K562 (cell line): ENCODE measurements around the gene GRAMD2A. TPM values are rescaled to one million over a fixed set of nuclear protein-coding genes. Genes with fewer than 3 reads are reported as not detected.

Source experiments
- ATAC-seq: fragments of 200-7000 bp; cut with Tn5 transposase; 3 replicates; pipeline ENCODE4 v1.9.1; 2020; ENCODE audit warnings: moderate library complexity
- BruUV-seq: library from RNA; stranded (reverse); fragments of 400-500 nt; replicated peaks from 2 replicates; lab custom pipeline; 2021; lab: Mats Ljungman, UMichigan
- CTCF ChIA-PET: fragments of 300-600 bp; formaldehyde crosslinking; extraction: SDS; loops from one replicate; lab custom pipeline; 2021; ENCODE audit warnings: low intra/inter-chr PET ratio; lab: Yijun Ruan, JAX
- POLR2A ChIA-PET: fragments of 300-600, 350-650 bp; sonication (Branson Sonifier 250); formaldehyde crosslinking; extraction: SDS; loops from one replicate; lab custom pipeline; 2021; ENCODE audit warnings: antibody characterized with exemption, inconsistent platforms; lab: Yijun Ruan, JAX
- DNase-seq, 4 experiments: peaks; one replicate each; pipeline versions ENCODE4 v3.0.0 to v3.0.0-alpha.2; 2011 to 2018; ENCODE audit warnings: low spot score in 3 of 4, mixed read lengths in 3 of 4; ENCODE audit errors: extremely low read depth in 1 of 4
- FAIRE-seq: peaks from 2 replicates; lab custom pipeline; 2011; peaks lifted over from hg19 to GRCh38; lab: Jason Lieb, UNC
- H2AFZ ChIP-seq: 2 replicates; pipeline ENCODE4 v1.6.0; 2011; ENCODE audit warnings: low read depth, low read length, control low read depth, inconsistent platforms
- H3K27ac ChIP-seq: fragments of 200-600 bp; 3 replicates; pipeline ENCODE4 v1.8.0; 2011; ENCODE audit warnings: low read depth, mild to moderate bottlenecking, control low read depth, inconsistent platforms, low read length, moderate library complexity, mixed read lengths; ENCODE audit errors: extremely low read depth
- H3K27me3 ChIP-seq, 2 experiments: fragments of 300-600 bp in 1 of 2; 2 replicates in 1 of 2; 3 replicates in 1 of 2; pipeline versions ENCODE4 v1.6.0 to v1.8.0; 2011; ENCODE audit warnings: inconsistent platforms in 2 of 2, low read length in 2 of 2, mild to moderate bottlenecking in 1 of 2, mixed read lengths in 1 of 2, moderate library complexity in 1 of 2; ENCODE audit not compliant: control insufficient read depth in 2 of 2, insufficient read depth in 2 of 2
- H3K36me3 ChIP-seq: fragments of 300-600 bp; 3 replicates; pipeline ENCODE4 v1.8.0; 2011; ENCODE audit warnings: mild to moderate bottlenecking, low read length, inconsistent platforms; ENCODE audit not compliant: control insufficient read depth, insufficient read depth
- H3K4me1 ChIP-seq, 2 experiments: fragments of 200-600 bp in 1 of 2; replicated peaks in 1 of 2; 2 replicates in 1 of 2; 3 replicates in 1 of 2; pipeline versions ENCODE4 v1.5.1 to v1.8.0; 2011; ENCODE audit warnings: inconsistent platforms in 2 of 2, low read length in 2 of 2, mild to moderate bottlenecking in 1 of 2, mixed read lengths in 1 of 2, moderate library complexity in 1 of 2; ENCODE audit not compliant: control insufficient read depth in 2 of 2, insufficient read depth in 2 of 2
- H3K4me2 ChIP-seq: 2 replicates; pipeline ENCODE4 v1.6.1; 2011; ENCODE audit warnings: low read length, control low read depth, inconsistent platforms, mixed read lengths; ENCODE audit not compliant: insufficient read depth
- H3K4me3 ChIP-seq: fragments of 200-600 bp; sonication (generic), shearing (Covaris generic); 2 replicates; pipeline ENCODE4 v1.5.1; 2016; ENCODE audit warnings: control low read depth, inconsistent platforms
- H3K79me2 ChIP-seq: fragments of 200-600 bp; 3 replicates; pipeline ENCODE4 v1.8.0; 2011; ENCODE audit warnings: low read length, inconsistent platforms; ENCODE audit not compliant: control insufficient read depth, insufficient read depth
- H3K9ac ChIP-seq, 2 experiments: 2 replicates each; pipeline versions ENCODE4 v1.6.0 to v1.6.1; 2011; ENCODE audit warnings: low read depth in 2 of 2, low read length in 2 of 2, control low read depth in 1 of 2, inconsistent platforms in 1 of 2, mild to moderate bottlenecking in 1 of 2, mixed read lengths in 1 of 2; ENCODE audit not compliant: insufficient read depth in 1 of 2
- H3K9me1 ChIP-seq: one replicate; pipeline ENCODE4 v1.6.0; 2011; ENCODE audit warnings: inconsistent platforms, mild to moderate bottlenecking, low read length, moderate library complexity; ENCODE audit not compliant: control insufficient read depth, insufficient read depth
- H3K9me3 ChIP-seq: replicated peaks from 2 replicates; pipeline ENCODE4 v1.5.1; 2011; ENCODE audit warnings: low read depth, low read length, inconsistent platforms; ENCODE audit not compliant: control insufficient read depth, insufficient read depth
- H4K20me1 ChIP-seq: replicated peaks from 2 replicates; pipeline ENCODE4 v1.6.1; 2011; ENCODE audit warnings: low read length, inconsistent platforms, mixed read lengths; ENCODE audit not compliant: control insufficient read depth, insufficient read depth
- ARID4B ChIP-seq: sonication (generic); formaldehyde crosslinking; IDR thresholded peaks from 2 replicates; pipeline ENCODE4 v1.8.0; 2022; ENCODE audit warnings: mild to moderate bottlenecking, missing genetic modification reagents
- CBFB ChIP-seq: sonication (generic); formaldehyde crosslinking; IDR thresholded peaks from 2 replicates; pipeline ENCODE4 v1.4.0; 2020; ENCODE audit warnings: mild to moderate bottlenecking, missing genetic modification reagents
- CREB5 ChIP-seq: fragments of 250-450 bp; sonication (Bioruptor Pico); IDR thresholded peaks from 2 replicates; pipeline ENCODE4 v1.5.0; 2020; ENCODE audit warnings: mild to moderate bottlenecking
- ELF4 ChIP-seq: fragments of 450-650 bp; formaldehyde crosslinking; IDR thresholded peaks from 2 replicates; pipeline ENCODE4 v1.4.0; 2022; ENCODE audit warnings: missing genetic modification characterization
- GTF2F1 ChIP-seq: IDR thresholded peaks from 2 replicates; pipeline ENCODE4 v1.6.1; 2011; ENCODE audit warnings: low read depth, low read length, improper control_type of control experiment
- KDM2B ChIP-seq: fragments of 250-450 bp; sonication (Bioruptor Pico); IDR thresholded peaks from 2 replicates; pipeline ENCODE4 v1.8.0; 2021; ENCODE audit warnings: mild to moderate bottlenecking, moderate library complexity
- MEIS2 ChIP-seq: fragments of 450-650 bp; IDR thresholded peaks from 2 replicates; pipeline ENCODE4 v1.6.1; 2014; ENCODE audit warnings: mild to moderate bottlenecking; ENCODE audit not compliant: partially characterized antibody
- MIER1 ChIP-seq: fragments of 450-650 bp; IDR thresholded peaks from 2 replicates; pipeline ENCODE4 v1.6.1; 2016; ENCODE audit warnings: antibody characterized with exemption, mild to moderate bottlenecking, low read depth
- NFATC3 ChIP-seq: fragments of 450-650 bp; IDR thresholded peaks from 2 replicates; pipeline ENCODE4 v1.6.1; 2017; ENCODE audit warnings: mild to moderate bottlenecking
- NR2F6 ChIP-seq: fragments of 450-650 bp; formaldehyde crosslinking; IDR thresholded peaks from 2 replicates; pipeline ENCODE4 v1.4.0; 2020; ENCODE audit warnings: mild to moderate bottlenecking
- RBM34 ChIP-seq: fragments of 200-400 bp; formaldehyde crosslinking; IDR thresholded peaks from 2 replicates; pipeline ENCODE4 v1.6.1; 2018; ENCODE audit warnings: low read length, borderline replicate concordance; ENCODE audit not compliant: insufficient read depth
- TARDBP ChIP-seq: fragments of 450-650 bp; IDR thresholded peaks from 2 replicates; pipeline ENCODE4 v1.6.1; 2016
- ZNF75A ChIP-seq: fragments of 450-650 bp; formaldehyde crosslinking; IDR thresholded peaks from 2 replicates; pipeline ENCODE4 v1.4.0; 2020; ENCODE audit warnings: mild to moderate bottlenecking
- WGBS: fragments of 100-300 bp; shearing (Covaris generic); methylation state at CpG from one replicate; pipeline ENCODE4 v1.1.6; 2016; ENCODE audit warnings: low coverage, mixed read lengths; ENCODE audit not compliant: insufficient coverage; ENCODE audit errors: missing lambda C conversion rate; 5-methylcytosine and 5-hydroxymethylcytosine counted together
- in situ Hi-C: fragments of 300-500 bp; cut with MboI; formaldehyde crosslinking; loops from 4 replicates; pipeline ENCODE4 v1.15.0; 2018; ENCODE audit warnings: inconsistent platforms, mixed read lengths
- intact Hi-C: fragments of 100-400 bp; cut with micrococcal nuclease; formaldehyde crosslinking; loops from 2 replicates; pipeline ENCODE4 v1.14.2; 2022
- polyA plus RNA-seq, 8 experiments: library from polyadenylated mRNA; depleted of rRNA in 4 of 8; stranded (reverse) in 5 of 8; unstranded in 3 of 8; fragments of >200 nt; fragmentation: Nextera tagmentation in 2 of 8; fragmentation: Illumina TruSeq in 1 of 8; extraction: Ambion mirVana in 2 of 8; extraction: Trizol in 1 of 8; gene quantifications; 2 replicates each; pipeline versions ENCODE4 v1.2.1 to v1.2.3, GENCODE V29; 2011 to 2014; ENCODE audit warnings: inconsistent platforms in 1 of 8, missing spikeins in 1 of 8
- total RNA-seq, 7 experiments: library from RNA; depleted of rRNA in 6 of 7; stranded (reverse); fragments of >200 nt in 6 of 7; fragmentation: Illumina TruSeq in 2 of 7; extraction: Trizol in 2 of 7; gene quantifications; 2 replicates each; pipeline versions ENCODE4 v1.2.1 to v1.2.3, GENCODE V29; 2011 to 2021; ENCODE audit warnings: low replicate concordance in 1 of 7

Gene GRAMD2A
- total and polyA plus RNA-seq, 9 of the 15 experiments (the other 6 are each of a cell fraction or from before 2014, with no cell fraction given) = 0.08 to 0.22 TPM; not detected in 7

GRCh38 chr15:72135719-72136118 is 61.9 kb downstream of the GRAMD2A start:
- FAIRE-seq (no peak), ATAC-seq (no peak), DNase-seq (no peak)
- Histone ChIP-seq H4K20me1 (no peaks in the 10 kb centered on the region), H3K9ac (no peak overlapping the region), H3K9me1 (no peaks in the 10 kb centered on the region), H3K4me1 (no peaks in the 10 kb centered on the region), H3K4me3 (no peak overlapping the region), H3K9me3 (no peaks in the 10 kb centered on the region), H3K36me3 (no peaks in the 10 kb centered on the region), H3K27me3 (peaks cover 5% of the 10 kb centered on the region in 2 experiments; a peak in 2 of 5 replicates), H3K4me2 (no peak overlapping the region), H3K79me2 (no peaks in the 10 kb centered on the region), H2AFZ (no peak overlapping the region), H3K27ac (no peak overlapping the region)
- WGBS = 4% methylated on average over 2 of the region's 2 CpGs
- CTCF ChIA-PET = interaction anchor here (0.6 kb wide), 1 partner anchor 1312 kb away, joined by 10 read pairs; no protein-coding TSS in a partner anchor
- TF ChIP-seq KDM2B = no peak
- POLR2A ChIA-PET = no interaction called here
- intact Hi-C loops (no loop called here), in situ Hi-C loops (no loop called here)
- no TSS peak for BruUV-seq

GRCh38 chr15:72133211-72133610 is 64.4 kb downstream of the GRAMD2A start:
- FAIRE-seq (no peak), ATAC-seq (no peak), DNase-seq (no peak)
- Histone ChIP-seq H3K79me2 (no peaks in the 10 kb centered on the region), H3K36me3 (no peaks in the 10 kb centered on the region), H3K4me3 (no peak overlapping the region), H3K27me3 (peaks cover 4 to 5% of the 10 kb centered on the region in 2 experiments; a peak in 2 of 5 replicates), H3K9me1 (no peaks in the 10 kb centered on the region), H3K9ac (no peak overlapping the region), H3K9me3 (no peaks in the 10 kb centered on the region), H3K4me2 (no peak overlapping the region), H4K20me1 (no peaks in the 10 kb centered on the region), H3K27ac (no peak overlapping the region), H3K4me1 (no peaks in the 10 kb centered on the region), H2AFZ (no peak overlapping the region)
- no TSS peak for BruUV-seq
- in situ Hi-C loops (no loop called here), intact Hi-C loops (no loop called here)
- ChIA-PET CTCF (no interaction called here), POLR2A (no interaction called here)
- 0% methylated on average over 1 of the region's 1 CpG for WGBS
- TF ChIP-seq RBM34 = no peak
- no peak for TF ChIP-seq ZNF75A (CRISPR knock-in tag)
- no peak for TF ChIP-seq ARID4B (CRISPR knock-in tag)
- TF ChIP-seq CREB5 = no peak
- TF ChIP-seq CBFB = no peak
- no peak for TF ChIP-seq ELF4 (CRISPR knock-in tag)
- no peak for TF ChIP-seq NR2F6 (CRISPR knock-in tag)
- no peak for TF ChIP-seq TARDBP
- no peak for TF ChIP-seq MIER1
- TF ChIP-seq NFATC3 = no peak
- TF ChIP-seq GTF2F1 = no peak
- no peak for TF ChIP-seq MEIS2
